ENCODE data around the gene ENAH.

DNA sequence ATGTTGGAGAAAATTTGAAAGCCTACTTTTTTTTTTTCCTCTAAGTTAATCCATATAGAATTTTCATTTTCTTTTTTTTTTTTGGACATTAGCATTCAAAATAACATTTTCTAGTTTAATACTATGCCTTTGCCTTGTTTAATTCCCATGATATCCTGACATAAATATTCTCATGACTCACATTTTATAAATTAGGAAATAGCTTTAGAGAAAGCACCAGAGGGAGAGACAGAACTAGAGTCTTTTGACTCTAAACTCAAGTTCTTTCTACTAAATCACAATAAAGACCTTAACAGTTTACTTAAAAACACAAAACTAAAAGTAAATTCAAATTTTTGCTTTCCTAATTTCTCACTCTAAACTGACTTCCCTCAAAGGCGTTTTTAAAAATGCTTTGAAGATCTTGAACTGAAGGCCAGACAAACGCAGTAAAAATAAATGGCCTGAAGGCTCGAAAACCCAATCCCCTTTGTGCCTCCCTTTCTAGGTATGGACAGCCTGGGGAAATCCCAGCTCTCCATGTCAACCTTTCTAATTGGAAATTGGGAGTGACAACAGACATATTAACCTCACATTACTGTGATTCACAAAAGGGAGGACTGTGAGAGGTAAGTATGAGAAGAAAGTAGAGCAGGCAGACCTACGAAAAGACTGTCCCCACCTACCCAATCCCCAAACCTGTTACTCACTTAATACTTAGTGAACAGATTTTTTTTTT is 104.6 kb downstream of the ENAH start:
- TF ChIP-seq, protein P1, sequence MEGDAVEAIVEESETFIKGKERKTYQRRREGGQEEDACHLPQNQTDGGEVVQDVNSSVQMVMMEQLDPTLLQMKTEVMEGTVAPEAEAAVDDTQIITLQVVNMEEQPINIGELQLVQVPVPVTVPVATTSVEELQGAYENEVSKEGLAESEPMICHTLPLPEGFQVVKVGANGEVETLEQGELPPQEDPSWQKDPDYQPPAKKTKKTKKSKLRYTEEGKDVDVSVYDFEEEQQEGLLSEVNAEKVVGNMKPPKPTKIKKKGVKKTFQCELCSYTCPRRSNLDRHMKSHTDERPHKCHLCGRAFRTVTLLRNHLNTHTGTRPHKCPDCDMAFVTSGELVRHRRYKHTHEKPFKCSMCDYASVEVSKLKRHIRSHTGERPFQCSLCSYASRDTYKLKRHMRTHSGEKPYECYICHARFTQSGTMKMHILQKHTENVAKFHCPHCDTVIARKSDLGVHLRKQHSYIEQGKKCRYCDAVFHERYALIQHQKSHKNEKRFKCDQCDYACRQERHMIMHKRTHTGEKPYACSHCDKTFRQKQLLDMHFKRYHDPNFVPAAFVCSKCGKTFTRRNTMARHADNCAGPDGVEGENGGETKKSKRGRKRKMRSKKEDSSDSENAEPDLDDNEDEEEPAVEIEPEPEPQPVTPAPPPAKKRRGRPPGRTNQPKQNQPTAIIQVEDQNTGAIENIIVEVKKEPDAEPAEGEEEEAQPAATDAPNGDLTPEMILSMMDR (conservative IDR thresholded peaks at IDR 0.05 in 1 of 2, IDR thresholded peaks at IDR 0.05 in 1 of 2; ENCODE audit: extremely low read depth in 1 of 2, insufficient read depth in 1 of 2, low read depth in 1 of 2, low read length in 2 of 2), result no peak
- TF ChIP-seq EZH2 (IDR thresholded peaks at IDR 0.05; ENCODE audit: borderline replicate concordance, low read length), result no peak

Data from mammary epithelial cell (primary cell).